ENCODE results near the gene TAGAP.

The TAGAP gene

DNA sequence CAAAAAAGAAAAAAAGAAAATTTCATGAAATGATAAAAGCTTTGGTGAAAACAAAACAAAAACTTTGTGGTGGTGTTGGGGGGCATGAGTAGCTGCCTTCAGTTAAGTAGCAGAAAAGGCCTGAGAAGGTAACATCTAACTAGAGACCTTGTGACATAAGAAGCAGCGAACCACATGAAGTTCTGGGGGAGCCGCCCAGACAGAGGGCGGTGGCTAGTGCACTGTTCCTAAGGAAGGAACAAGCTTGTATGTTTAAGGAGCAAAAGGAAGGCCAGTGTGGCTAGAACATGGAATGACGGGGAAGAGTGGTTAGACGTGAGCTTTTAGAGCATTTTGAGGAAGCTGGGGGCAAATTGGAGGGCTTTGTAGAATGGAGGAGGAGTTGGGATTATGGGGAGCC lies 37.3 kb downstream of the TAGAP start:
- CTCF ChIA-PET: interaction anchor here (0.8 to 1.3 kb wide), 2 partner anchors 97 to 129 kb away, joined by 3 read pairs; no protein-coding TSS in a partner anchor
- DNase-seq (ENCODE audit: extremely low spot score): no peak
- POLR2A ChIA-PET: interaction anchor here (0.7 kb wide), 1 partner anchor 73 kb away, joined by 4 read pairs; no protein-coding TSS in a partner anchor
- TF ChIP-seq ELF4 (IDR thresholded peaks at IDR 0.05) (no peak), TARDBP (IDR thresholded peaks at IDR 0.05) (no peak)

DNA sequence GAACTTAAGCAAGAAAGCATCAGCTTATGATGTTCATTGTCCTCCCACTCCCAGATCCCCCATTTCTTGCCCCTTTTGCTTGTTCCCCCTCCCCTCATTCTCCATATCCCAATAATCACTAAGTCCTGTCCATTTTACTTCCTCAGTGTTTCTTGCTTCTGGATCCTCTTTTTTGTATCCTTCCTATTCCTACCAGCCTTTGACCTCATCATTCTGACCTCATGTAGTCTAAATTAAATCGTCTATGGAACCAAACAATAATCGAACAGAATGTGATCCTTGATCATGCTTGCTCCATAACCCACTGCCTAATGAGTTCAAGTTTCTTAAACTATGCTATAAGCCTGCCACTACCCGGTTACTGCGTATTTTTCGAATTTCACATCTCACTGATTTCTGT lies 39.4 kb downstream of the TAGAP start:
- DNase-seq (ENCODE audit: extremely low spot score): no peak
- ChIA-PET POLR2A (no interaction called here), CTCF (interaction anchor here (0.6 kb wide), 1 partner anchor 786 kb away, joined by 3 read pairs; no protein-coding TSS in a partner anchor)
- no peak for TF ChIP-seq BHLHE40 (IDR thresholded peaks at IDR 0.05; ENCODE audit: borderline replicate concordance)
- TF ChIP-seq NFRKB (IDR thresholded peaks at IDR 0.05): no peak
- TF ChIP-seq CTBP1 (IDR thresholded peaks at IDR 0.05; ENCODE audit: borderline replicate concordance): no peak
- no peak for TF ChIP-seq FOXA1 (IDR thresholded peaks at IDR 0.05)
- TF ChIP-seq ZNF384 (IDR thresholded peaks at IDR 0.05): no peak
- TF ChIP-seq TARDBP (IDR thresholded peaks at IDR 0.05): no peak
- no peak for TF ChIP-seq L3MBTL2 (conservative IDR thresholded peaks at IDR 0.05)
- no peak for TF ChIP-seq FOXK2 (IDR thresholded peaks at IDR 0.05)
- TF ChIP-seq, protein P1, sequence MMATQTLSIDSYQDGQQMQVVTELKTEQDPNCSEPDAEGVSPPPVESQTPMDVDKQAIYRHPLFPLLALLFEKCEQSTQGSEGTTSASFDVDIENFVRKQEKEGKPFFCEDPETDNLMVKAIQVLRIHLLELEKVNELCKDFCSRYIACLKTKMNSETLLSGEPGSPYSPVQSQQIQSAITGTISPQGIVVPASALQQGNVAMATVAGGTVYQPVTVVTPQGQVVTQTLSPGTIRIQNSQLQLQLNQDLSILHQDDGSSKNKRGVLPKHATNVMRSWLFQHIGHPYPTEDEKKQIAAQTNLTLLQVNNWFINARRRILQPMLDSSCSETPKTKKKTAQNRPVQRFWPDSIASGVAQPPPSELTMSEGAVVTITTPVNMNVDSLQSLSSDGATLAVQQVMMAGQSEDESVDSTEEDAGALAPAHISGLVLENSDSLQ (IDR thresholded peaks at IDR 0.05): no peak
- TF ChIP-seq SP1 (IDR thresholded peaks at IDR 0.05): no peak
- no peak for TF ChIP-seq ARNT (IDR thresholded peaks at IDR 0.05)

DNA sequence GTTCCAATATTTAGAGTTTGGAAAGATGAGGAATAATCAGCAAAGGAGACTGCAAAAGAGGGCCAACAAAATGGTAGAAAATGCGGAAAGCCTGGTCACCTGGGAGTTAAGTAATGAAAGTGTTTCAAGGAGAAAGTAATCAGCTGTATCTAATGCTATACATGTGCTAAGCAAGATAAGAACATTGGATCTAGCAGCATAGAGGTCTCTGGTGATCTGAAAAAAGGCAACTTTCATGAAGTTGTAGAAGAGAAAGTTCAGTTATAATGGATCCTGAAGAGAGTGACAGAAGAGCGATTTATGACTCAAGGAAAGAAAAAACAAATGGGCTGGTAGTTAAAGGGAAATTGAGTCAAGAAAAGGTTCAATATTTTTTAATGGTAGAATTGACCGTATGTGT lies 40.2 kb downstream of the TAGAP start:
- no peak for DNase-seq (ENCODE audit: extremely low spot score)
- TF ChIP-seq TARDBP (IDR thresholded peaks at IDR 0.05) (no peak), LEF1 (IDR thresholded peaks at IDR 0.05; ENCODE audit: borderline replicate concordance) (no peak), ELF4 (IDR thresholded peaks at IDR 0.05) (no peak), L3MBTL2 (conservative IDR thresholded peaks at IDR 0.05) (no peak), FOXA1 (IDR thresholded peaks at IDR 0.05) (no peak), FOXK2 (IDR thresholded peaks at IDR 0.05) (no peak), CTBP1 (IDR thresholded peaks at IDR 0.05; ENCODE audit: borderline replicate concordance) (no peak), ARNT (IDR thresholded peaks at IDR 0.05) (no peak), NFRKB (IDR thresholded peaks at IDR 0.05) (no peak), SP1 (IDR thresholded peaks at IDR 0.05) (no peak), SUZ12 (IDR thresholded peaks at IDR 0.05) (no peak), ZNF384 (IDR thresholded peaks at IDR 0.05) (no peak), HDGF (IDR thresholded peaks at IDR 0.05; ENCODE audit: borderline replicate concordance) (no peak), FOXM1 (IDR thresholded peaks at IDR 0.05; ENCODE audit: borderline replicate concordance) (no peak), BHLHE40 (IDR thresholded peaks at IDR 0.05; ENCODE audit: borderline replicate concordance) (no peak)
- TF ChIP-seq, protein P1 (IDR thresholded peaks at IDR 0.05): no peak
- ChIA-PET POLR2A (no interaction called here), CTCF (no interaction called here)

DNA sequence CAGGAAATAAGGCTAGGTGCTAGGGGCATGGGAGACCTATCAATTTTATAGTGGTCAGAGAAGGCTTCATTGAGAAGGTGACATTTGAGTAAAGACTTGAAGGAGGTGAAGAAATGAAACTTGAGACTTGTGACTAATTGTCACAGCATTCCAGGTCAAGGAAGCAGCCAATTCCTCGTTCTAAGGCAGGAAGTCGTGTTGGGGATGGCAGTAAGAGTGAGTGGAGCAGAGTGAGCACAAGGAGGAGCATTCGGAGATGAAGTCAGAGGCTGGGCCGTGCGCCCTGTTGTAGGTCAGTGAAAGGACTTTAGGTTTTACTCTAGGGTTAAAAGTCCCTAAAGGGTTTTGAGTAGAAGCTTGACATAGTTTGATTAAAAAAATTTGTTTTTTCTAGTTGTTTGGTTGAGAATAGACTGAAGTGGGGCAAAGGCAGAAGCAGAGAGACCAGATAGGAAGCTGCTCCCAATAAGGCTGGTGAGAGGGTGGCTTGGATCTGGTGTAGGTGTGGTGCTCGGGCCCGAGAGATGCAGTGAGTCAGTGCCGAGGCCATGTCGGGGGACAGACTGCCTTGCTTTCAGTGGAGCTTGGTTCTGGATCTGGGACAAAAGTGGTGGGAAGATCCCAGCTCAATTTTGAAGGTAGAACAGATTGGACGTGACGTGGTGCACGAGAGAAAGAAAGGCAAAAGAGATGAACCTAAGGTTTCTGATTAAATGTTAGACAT lies 42.2 kb downstream of the TAGAP start:
- POLR2A ChIA-PET: no interaction called here
- no peak for DNase-seq (ENCODE audit: extremely low spot score)
- TF ChIP-seq, protein P1 (IDR thresholded peaks at IDR 0.05): no peak
- TF ChIP-seq NFRKB (IDR thresholded peaks at IDR 0.05) (no peak), LEF1 (IDR thresholded peaks at IDR 0.05; ENCODE audit: borderline replicate concordance) (no peak), CTBP1 (IDR thresholded peaks at IDR 0.05; ENCODE audit: borderline replicate concordance) (no peak), TARDBP (IDR thresholded peaks at IDR 0.05) (no peak), FOXM1 (IDR thresholded peaks at IDR 0.05; ENCODE audit: borderline replicate concordance) (no peak), ZNF384 (IDR thresholded peaks at IDR 0.05) (no peak), SUZ12 (IDR thresholded peaks at IDR 0.05) (no peak), BHLHE40 (IDR thresholded peaks at IDR 0.05; ENCODE audit: borderline replicate concordance) (no peak), FOXA1 (IDR thresholded peaks at IDR 0.05) (no peak), ARNT (IDR thresholded peaks at IDR 0.05) (no peak), L3MBTL2 (conservative IDR thresholded peaks at IDR 0.05) (no peak), ELF4 (IDR thresholded peaks at IDR 0.05) (no peak), SP1 (IDR thresholded peaks at IDR 0.05) (no peak), HDGF (IDR thresholded peaks at IDR 0.05; ENCODE audit: borderline replicate concordance) (no peak), FOXK2 (IDR thresholded peaks at IDR 0.05) (no peak)

DNA sequence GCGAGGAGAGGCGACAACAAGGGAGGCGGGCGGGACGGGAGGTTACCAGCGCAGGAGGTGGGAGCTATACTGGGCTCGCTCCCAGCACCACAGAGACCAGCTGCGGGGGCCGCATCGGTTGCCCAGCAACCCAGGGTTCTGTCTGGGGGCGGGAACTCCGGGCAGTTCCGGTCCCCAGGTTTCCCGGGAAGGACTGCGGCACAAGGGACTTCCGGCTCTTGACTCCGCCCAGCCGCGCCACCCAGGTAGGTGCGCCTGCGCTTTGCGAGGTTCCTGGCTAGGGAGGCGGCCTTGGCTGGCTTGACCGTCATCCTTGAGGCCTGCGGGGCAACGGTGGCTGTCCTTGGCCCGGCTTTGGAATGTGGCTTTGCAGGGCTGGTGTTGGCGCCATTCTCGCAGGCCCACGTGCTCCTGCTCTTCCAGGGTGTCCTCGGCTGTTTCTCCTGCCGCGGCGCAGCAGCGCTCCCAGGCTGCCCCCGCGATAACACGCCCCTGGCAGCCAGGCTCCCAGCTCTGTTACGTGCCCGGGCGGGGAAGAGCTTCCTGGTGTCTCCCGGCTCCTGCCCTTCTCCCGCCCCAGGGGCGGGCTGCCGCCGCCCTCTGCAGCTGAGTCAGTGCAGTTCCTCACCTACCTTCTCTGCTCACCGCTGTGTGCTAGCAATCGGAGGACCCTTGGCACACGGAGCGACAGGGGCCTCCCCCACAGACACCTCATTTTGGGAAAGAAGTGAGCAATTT lies 45.0 kb downstream of the TAGAP start, which contains the start of gene RSPH3:
Gene RSPH3 (minus strand): TSS at position 537 of the 738 bp plus-strand sequence. CDS start 652 bp downstream, outside the sequence.
- POLR2A ChIA-PET: interaction anchor here (0.7 to 2.4 kb wide), 21 partner anchors 9 to 790 kb away, joined by 3 to 8 read pairs (median 4); partner anchors contain the start of genes DYNLT1, MRPL18 and TCP1
- CTCF ChIA-PET: interaction anchor here (1.0 to 1.7 kb wide), 4 partner anchors 135 to 309 kb away, joined by 3 to 6 read pairs (median 4); no protein-coding TSS in a partner anchor
- TF ChIP-seq LEF1 (IDR thresholded peaks at IDR 0.05; ENCODE audit: borderline replicate concordance): no peak
- peak; percentile 95 for TF ChIP-seq L3MBTL2 (conservative IDR thresholded peaks at IDR 0.05)
- TF ChIP-seq, protein P1 (IDR thresholded peaks at IDR 0.05): peak; percentile 63
- peak; percentile 86 for TF ChIP-seq ELF4 (IDR thresholded peaks at IDR 0.05)
- no peak for TF ChIP-seq FOXA1 (IDR thresholded peaks at IDR 0.05)
- TF ChIP-seq TARDBP (IDR thresholded peaks at IDR 0.05): no peak
- no peak for TF ChIP-seq ARNT (IDR thresholded peaks at IDR 0.05)
- no peak for TF ChIP-seq NFRKB (IDR thresholded peaks at IDR 0.05)
- TF ChIP-seq FOXM1 (IDR thresholded peaks at IDR 0.05; ENCODE audit: borderline replicate concordance): peak; percentile 44; the same call in 1 of the 2 replicates
- TF ChIP-seq SP1 (IDR thresholded peaks at IDR 0.05): no peak
- TF ChIP-seq HDGF (IDR thresholded peaks at IDR 0.05; ENCODE audit: borderline replicate concordance): no peak
- no peak for TF ChIP-seq FOXK2 (IDR thresholded peaks at IDR 0.05)
- TF ChIP-seq SUZ12 (IDR thresholded peaks at IDR 0.05): no peak
- TF ChIP-seq BHLHE40 (IDR thresholded peaks at IDR 0.05; ENCODE audit: borderline replicate concordance): no peak
- no peak for TF ChIP-seq ZNF384 (IDR thresholded peaks at IDR 0.05)
- TF ChIP-seq CTBP1 (IDR thresholded peaks at IDR 0.05; ENCODE audit: borderline replicate concordance): peak; percentile 55
- peak; percentile 99 for DNase-seq (ENCODE audit: extremely low spot score)

More for the DNA sequence above, 42.2 kb downstream of the TAGAP start:
- CTCF ChIA-PET: interaction anchor here (0.6 to 0.8 kb wide), 2 partner anchors 101 to 311 kb away, joined by 3 to 7 read pairs; no protein-coding TSS in a partner anchor

Data from HEK293T (cell line).